ENCODE results near the gene GPR156. TPM values are rescaled to one million over a fixed set of nuclear protein-coding genes. Genes with fewer than 3 reads are reported as not detected.
"Not testable (repeated sequence)": the region's sequence is repeated elsewhere in the genome, so short reads cannot be mapped to it uniquely, and the experiment has no call there.

The GPR156 gene
- total and polyA plus RNA-seq, 3 donors from 2014 or later = 5.5 to 12.7 (median 7.3) TPM

DNA sequence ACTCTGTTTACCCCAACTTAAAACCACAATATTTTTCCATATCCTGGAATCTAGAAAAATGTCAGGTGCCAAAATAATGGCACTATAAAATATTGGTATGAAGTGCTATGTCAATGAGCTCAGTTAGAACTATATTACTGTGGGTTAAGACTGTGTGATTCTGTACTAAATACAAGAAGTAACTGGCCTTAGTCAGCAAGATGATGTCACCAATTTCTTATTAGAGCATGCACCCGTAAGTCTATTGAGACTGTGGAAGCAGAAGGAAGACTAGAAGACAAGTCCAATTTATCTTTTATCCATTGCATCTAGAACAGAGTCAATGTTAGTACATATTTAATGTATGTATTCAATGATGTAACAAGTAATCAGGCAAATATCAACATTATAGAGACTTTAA is 39.2 kb upstream of the GPR156 start:
- WGBS, 2 donors = 63 to 64% methylated on average over 1 of the region's 1 CpG
- TF ChIP-seq POLR2A (IDR thresholded peaks at IDR 0.05) (no peak), CTCF (IDR thresholded peaks at IDR 0.05) (no peak)
- Histone ChIP-seq H3K9me3 (no peaks in the 10 kb centered on the region), H3K27ac (no peak overlapping the region), H3K4me1 (no peaks in the 10 kb centered on the region), H3K4me3 (no peak overlapping the region), H3K27me3 (no peaks in the 10 kb centered on the region), H3K36me3 (ENCODE audit: low read depth, missing control alignments) (no peaks in the 10 kb centered on the region)
- intact Hi-C loops (cut with DNase I; ENCODE audit: low total_unique reads) = no loop called here
- no peak for DNase-seq

DNA sequence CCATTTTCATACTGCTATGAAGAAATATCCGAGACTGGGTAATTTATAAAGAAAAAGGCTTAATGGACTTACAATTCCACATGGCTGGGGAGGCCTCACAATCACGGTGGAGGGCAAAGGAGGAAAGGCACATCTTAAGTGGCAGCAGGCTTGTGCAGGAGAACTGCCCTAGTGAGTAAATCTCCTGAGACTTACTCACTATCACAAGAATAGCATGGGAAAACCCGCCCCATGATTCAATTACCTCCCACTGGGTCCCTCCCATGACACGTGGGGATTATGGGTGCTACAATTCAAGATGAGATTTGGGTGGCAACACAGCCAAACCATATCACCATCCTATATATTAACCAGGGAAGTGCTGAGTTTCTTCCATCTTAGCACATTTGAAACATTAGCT is 38.7 kb upstream of the GPR156 start:
- H3K27ac ChIP-seq; H3K9me3 ChIP-seq; intact Hi-C loops (cut with DNase I; ENCODE audit: low total_unique reads); H3K36me3 ChIP-seq (ENCODE audit: low read depth, missing control alignments); DNase-seq; H3K27me3 ChIP-seq; H3K4me3 ChIP-seq; H3K4me1 ChIP-seq: not testable (repeated sequence)
- 83 to 89% methylated on average over 4 of the region's 4 CpGs for WGBS, 2 donors

- Histone ChIP-seq H3K27ac (no peak overlapping the region), H3K4me1 (no peaks in the 10 kb centered on the region), H3K27me3 (no peaks in the 10 kb centered on the region), H3K4me3 (no peak overlapping the region), H3K36me3 (ENCODE audit: low read depth, missing control alignments) (no peaks in the 10 kb centered on the region), H3K9me3 (no peaks in the 10 kb centered on the region)
- DNase-seq = no peak
- intact Hi-C loops (cut with DNase I; ENCODE audit: low total_unique reads) = no loop called here
- 73 to 74% methylated on average over 23 to 24 of the region's 24 CpGs for WGBS, 2 donors
- TF ChIP-seq POLR2A (IDR thresholded peaks at IDR 0.05) (no peak), CTCF (IDR thresholded peaks at IDR 0.05) (no peak)
Measured at GRCh38 chr3:120311863-120312794, 27.1 kb upstream of the GPR156 start.

DNA sequence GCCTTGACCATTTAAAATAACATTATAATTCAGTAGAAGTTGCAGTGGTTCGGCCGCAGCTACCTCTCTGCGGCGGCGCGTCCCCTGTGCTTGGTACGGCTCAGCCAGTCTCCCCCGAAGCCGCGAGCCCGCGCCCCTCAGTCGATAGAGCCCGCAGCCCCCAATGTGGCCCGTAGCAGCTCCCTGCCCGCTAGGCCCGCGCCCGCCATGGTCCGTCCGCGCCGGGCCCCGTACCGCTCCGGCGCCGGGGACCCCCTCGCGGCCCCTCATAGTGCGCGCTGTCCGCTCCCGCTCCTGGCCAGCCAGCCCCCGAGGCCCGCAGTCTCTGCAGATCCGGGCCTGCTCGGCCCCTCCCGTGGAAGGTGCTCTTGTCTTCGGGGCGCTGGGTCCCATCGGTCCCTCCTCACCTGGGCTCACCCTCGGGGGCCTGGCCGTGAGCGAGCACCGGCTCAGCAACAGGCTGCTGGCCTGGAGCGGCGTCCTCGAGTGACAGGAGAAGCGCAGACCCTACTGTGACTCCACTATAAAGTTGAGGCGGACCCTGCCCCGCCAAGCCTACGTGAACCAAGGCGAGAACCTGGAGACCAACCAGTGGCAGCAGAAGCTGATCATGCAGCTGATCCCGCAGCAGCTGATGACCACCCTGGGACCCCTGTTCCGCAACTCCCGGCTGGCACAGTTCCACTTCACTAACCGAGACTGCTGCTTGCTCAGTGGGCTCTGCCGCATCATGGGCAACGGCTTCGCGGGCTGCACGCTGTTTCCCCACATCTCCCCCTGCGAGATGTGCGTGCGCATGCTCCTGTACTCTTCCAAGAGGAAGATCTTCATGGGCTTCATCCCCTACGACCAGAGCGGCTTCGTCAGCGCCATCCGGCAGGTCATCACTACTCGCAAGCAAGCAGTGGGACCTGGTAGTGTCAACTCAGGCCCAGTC is 21.8 kb upstream of the GPR156 start:
- Histone ChIP-seq H3K4me1 (no peaks in the 10 kb centered on the region), H3K27me3 (no peaks in the 10 kb centered on the region), H3K9me3 (no peaks in the 10 kb centered on the region), H3K4me3 (peak overlapping the region; percentile 15 to 16), H3K36me3 (ENCODE audit: low read depth, missing control alignments) (no peaks in the 10 kb centered on the region), H3K27ac (no peak overlapping the region)
- intact Hi-C loops (cut with DNase I; ENCODE audit: low total_unique reads) = no loop called here
- DNase-seq = no peak
- 34 to 48% methylated on average over 19 to 71 of the region's 72 CpGs for WGBS, 2 donors
- TF ChIP-seq CTCF (IDR thresholded peaks at IDR 0.05) (no peak), POLR2A (IDR thresholded peaks at IDR 0.05) (no peak)

GRCh38 chr3:120304616-120305015 is 19.6 kb upstream of the GPR156 start:
- Histone ChIP-seq H3K9me3 (no peaks in the 10 kb centered on the region), H3K36me3 (ENCODE audit: low read depth, missing control alignments) (no peaks in the 10 kb centered on the region), H3K4me3 (no peak overlapping the region), H3K27me3 (no peaks in the 10 kb centered on the region), H3K4me1 (no peaks in the 10 kb centered on the region), H3K27ac (no peak overlapping the region)
- intact Hi-C loops (cut with DNase I; ENCODE audit: low total_unique reads) = no loop called here
- no peak for DNase-seq
- no peak for TF ChIP-seq POLR2A (IDR thresholded peaks at IDR 0.05)
- TF ChIP-seq CTCF (IDR thresholded peaks at IDR 0.05) = no peak
- 89 to 91% methylated on average over 4 of the region's 4 CpGs for WGBS, 2 donors

Data from testis (tissue), 3 donors.